ENCODE data around the gene ZNF275.
A peak's percentile ranks its signal among the peaks of the same experiment; 100 is the strongest.
"Not testable (repeated sequence)": the region's sequence is repeated elsewhere in the genome, so short reads cannot be mapped to it uniquely, and the experiment has no call there.

Gene ZNF275

GRCh38 chrX:153388722-153389459, 54.9 kb downstream of the ZNF275 start:
- DNase-seq: no peak

- not testable (repeated sequence) for DNase-seq
Measured at GRCh38 chrX:153389460-153389768, 55.5 kb downstream of the ZNF275 start.

- DNase-seq: no peak
Measured at GRCh38 chrX:153392642-153393321, 58.8 kb downstream of the ZNF275 start.

GRCh38 chrX:153394612-153395011, 60.7 kb downstream of the ZNF275 start:
- DNase-seq: no peak

- DNase-seq: no peak
Measured at GRCh38 chrX:153395613-153396319, 61.8 kb downstream of the ZNF275 start.

GRCh38 chrX:153396320-153397195, 62.6 kb downstream of the ZNF275 start:
- no peak for DNase-seq

GRCh38 chrX:153397256-153397960, 63.5 kb downstream of the ZNF275 start:
- DNase-seq: no peak

GRCh38 chrX:153398275-153398960, 64.5 kb downstream of the ZNF275 start:
- no peak for DNase-seq

- peak; percentile 55 for DNase-seq
Measured at GRCh38 chrX:153400146-153401132, 66.5 kb downstream of the ZNF275 start.

GRCh38 chrX:153401133-153401764, 67.3 kb downstream of the ZNF275 start, which contains the start of gene PNMA6E:
Gene PNMA6E, minus strand, starts transcription at chrX:153401350. Its CDS starts 2,501 bp downstream, at chrX:153398849.
- DNase-seq: no peak

All from activated naive CD4-positive, alpha-beta T cell treated with anti-CD3 and anti-CD28 coated beads, Interleukin-2, amount 50 U/mL, for 16 hours (primary cell).